GM10248 (cell line): ENCODE results near the gene ECSIT.

Experiments used
- CTCF ChIA-PET: fragments of 300-600 bp; sonication (Branson Sonifier 250); formaldehyde crosslinking; extraction: SDS; loops from one replicate; lab custom pipeline; 2021; ENCODE audit warnings: antibody characterized with exemption; lab: Yijun Ruan, JAX
- POLR2A ChIA-PET: fragments of 350-650 bp; sonication (Branson Sonifier 250); formaldehyde crosslinking; extraction: SDS; loops from one replicate; lab custom pipeline; 2020; ENCODE audit warnings: antibody characterized with exemption; lab: Yijun Ruan, JAX
- DNase-seq: peaks from one replicate; pipeline ENCODE4 v3.0.0; 2012; ENCODE audit errors: extremely low spot score
- CTCF ChIP-seq: IDR thresholded peaks from 2 replicates; pipeline ENCODE4 v1.5.1; 2012; ENCODE audit warnings: mild to moderate bottlenecking, low read depth; ENCODE audit errors: extremely low read depth, missing control alignments, control extremely low read depth

Gene ECSIT

GRCh38 chr19:11538232-11539036 lies 9.5 kb upstream of the ECSIT start, which contains the start of gene CNN1:
Gene CNN1, plus strand, starts transcription at chr19:11538851. Its CDS starts 77 bp downstream, at chr19:11538928.
- TF ChIP-seq CTCF = no peak
- POLR2A ChIA-PET = no interaction called here
- peak; percentile 23 for DNase-seq
- CTCF ChIA-PET = no interaction called here

- DNase-seq = peak; percentile 96
- POLR2A ChIA-PET = interaction anchor here (0.9 kb wide), 1 partner anchor 452 kb away, joined by 3 read pairs; no protein-coding TSS in a partner anchor
- CTCF ChIA-PET = interaction anchor here (0.6 to 2.6 kb wide), 32 partner anchors 8 to 242 kb away, joined by 3 to 21 read pairs (median 3); partner anchors contain the start of genes CCDC159, ELOF1 and TMEM205
- peak; percentile 78 for TF ChIP-seq CTCF
Observed at GRCh38 chr19:11535792-11536595, 7.1 kb upstream of the ECSIT start.

- TF ChIP-seq CTCF = no peak
- ChIA-PET CTCF (interaction anchor here (1.2 to 2.6 kb wide), 5 partner anchors 9 to 53 kb away, joined by 3 to 21 read pairs (median 8); partner anchors contain the start of gene ELOF1), POLR2A (no interaction called here)
- no peak for DNase-seq
Observed at GRCh38 chr19:11534948-11535347, 6.0 kb upstream of the ECSIT start.

- no peak for DNase-seq
- TF ChIP-seq CTCF = no peak
- POLR2A ChIA-PET = no interaction called here
- CTCF ChIA-PET = interaction anchor here (1.2 kb wide), 2 partner anchors 10 to 24 kb away, joined by 3 read pairs; partner anchors contain the start of gene ELOF1
Observed at GRCh38 chr19:11534538-11534937, 5.6 kb upstream of the ECSIT start.

GRCh38 chr19:11530432-11530831 lies 1.5 kb upstream of the ECSIT start:
- ChIA-PET CTCF (interaction anchor here (3.4 kb wide), 1 partner anchor 48 kb away, joined by 11 read pairs; no protein-coding TSS in a partner anchor), POLR2A (interaction anchor here (0.5 kb wide), 1 partner anchor 24 kb away, joined by 5 read pairs; no protein-coding TSS in a partner anchor)
- TF ChIP-seq CTCF = no peak
- DNase-seq = peak; percentile 65

GRCh38 chr19:11519138-11519537 lies 9.8 kb downstream of the ECSIT start:
- DNase-seq = no peak
- ChIA-PET CTCF (interaction anchor here (0.6 to 1.9 kb wide), 3 partner anchors 9 to 76 kb away, joined by 3 to 9 read pairs (median 4); partner anchors contain the start of gene ECSIT), POLR2A (no interaction called here)
- TF ChIP-seq CTCF = no peak
